Measurements from ENCODE around the gene CLASP1.

- TF ChIP-seq, protein P1, sequence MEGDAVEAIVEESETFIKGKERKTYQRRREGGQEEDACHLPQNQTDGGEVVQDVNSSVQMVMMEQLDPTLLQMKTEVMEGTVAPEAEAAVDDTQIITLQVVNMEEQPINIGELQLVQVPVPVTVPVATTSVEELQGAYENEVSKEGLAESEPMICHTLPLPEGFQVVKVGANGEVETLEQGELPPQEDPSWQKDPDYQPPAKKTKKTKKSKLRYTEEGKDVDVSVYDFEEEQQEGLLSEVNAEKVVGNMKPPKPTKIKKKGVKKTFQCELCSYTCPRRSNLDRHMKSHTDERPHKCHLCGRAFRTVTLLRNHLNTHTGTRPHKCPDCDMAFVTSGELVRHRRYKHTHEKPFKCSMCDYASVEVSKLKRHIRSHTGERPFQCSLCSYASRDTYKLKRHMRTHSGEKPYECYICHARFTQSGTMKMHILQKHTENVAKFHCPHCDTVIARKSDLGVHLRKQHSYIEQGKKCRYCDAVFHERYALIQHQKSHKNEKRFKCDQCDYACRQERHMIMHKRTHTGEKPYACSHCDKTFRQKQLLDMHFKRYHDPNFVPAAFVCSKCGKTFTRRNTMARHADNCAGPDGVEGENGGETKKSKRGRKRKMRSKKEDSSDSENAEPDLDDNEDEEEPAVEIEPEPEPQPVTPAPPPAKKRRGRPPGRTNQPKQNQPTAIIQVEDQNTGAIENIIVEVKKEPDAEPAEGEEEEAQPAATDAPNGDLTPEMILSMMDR (IDR thresholded peaks at IDR 0.05): no peak
- TF ChIP-seq POLR2AphosphoS5 (IDR thresholded peaks at IDR 0.05; ENCODE audit: low read depth, low read length): no peak
- TF ChIP-seq, protein P2, sequence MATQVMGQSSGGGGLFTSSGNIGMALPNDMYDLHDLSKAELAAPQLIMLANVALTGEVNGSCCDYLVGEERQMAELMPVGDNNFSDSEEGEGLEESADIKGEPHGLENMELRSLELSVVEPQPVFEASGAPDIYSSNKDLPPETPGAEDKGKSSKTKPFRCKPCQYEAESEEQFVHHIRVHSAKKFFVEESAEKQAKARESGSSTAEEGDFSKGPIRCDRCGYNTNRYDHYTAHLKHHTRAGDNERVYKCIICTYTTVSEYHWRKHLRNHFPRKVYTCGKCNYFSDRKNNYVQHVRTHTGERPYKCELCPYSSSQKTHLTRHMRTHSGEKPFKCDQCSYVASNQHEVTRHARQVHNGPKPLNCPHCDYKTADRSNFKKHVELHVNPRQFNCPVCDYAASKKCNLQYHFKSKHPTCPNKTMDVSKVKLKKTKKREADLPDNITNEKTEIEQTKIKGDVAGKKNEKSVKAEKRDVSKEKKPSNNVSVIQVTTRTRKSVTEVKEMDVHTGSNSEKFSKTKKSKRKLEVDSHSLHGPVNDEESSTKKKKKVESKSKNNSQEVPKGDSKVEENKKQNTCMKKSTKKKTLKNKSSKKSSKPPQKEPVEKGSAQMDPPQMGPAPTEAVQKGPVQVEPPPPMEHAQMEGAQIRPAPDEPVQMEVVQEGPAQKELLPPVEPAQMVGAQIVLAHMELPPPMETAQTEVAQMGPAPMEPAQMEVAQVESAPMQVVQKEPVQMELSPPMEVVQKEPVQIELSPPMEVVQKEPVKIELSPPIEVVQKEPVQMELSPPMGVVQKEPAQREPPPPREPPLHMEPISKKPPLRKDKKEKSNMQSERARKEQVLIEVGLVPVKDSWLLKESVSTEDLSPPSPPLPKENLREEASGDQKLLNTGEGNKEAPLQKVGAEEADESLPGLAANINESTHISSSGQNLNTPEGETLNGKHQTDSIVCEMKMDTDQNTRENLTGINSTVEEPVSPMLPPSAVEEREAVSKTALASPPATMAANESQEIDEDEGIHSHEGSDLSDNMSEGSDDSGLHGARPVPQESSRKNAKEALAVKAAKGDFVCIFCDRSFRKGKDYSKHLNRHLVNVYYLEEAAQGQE (IDR thresholded peaks at IDR 0.05; ENCODE audit: insufficient read depth in 1 of 2, low read depth in 2 of 2, low read length in 1 of 2): no peak
Observed at GRCh38 chr2:121346407-121346806, 302.9 kb downstream of the CLASP1 start.
